GM19438 (cell line): ENCODE data around the gene ZNF8.
"Not testable (repeated sequence)": the region's sequence is repeated elsewhere in the genome, so short reads cannot be mapped to it uniquely, and the experiment has no call there.

Experiments used
- ATAC-seq: cut with Tn5 transposase; IDR thresholded peaks from one replicate; pipeline ENCODE4 v1.9.1; 2021; ENCODE audit warnings: low read depth; ENCODE audit not compliant: unreplicated experiment

ZNF8 gene

DNA sequence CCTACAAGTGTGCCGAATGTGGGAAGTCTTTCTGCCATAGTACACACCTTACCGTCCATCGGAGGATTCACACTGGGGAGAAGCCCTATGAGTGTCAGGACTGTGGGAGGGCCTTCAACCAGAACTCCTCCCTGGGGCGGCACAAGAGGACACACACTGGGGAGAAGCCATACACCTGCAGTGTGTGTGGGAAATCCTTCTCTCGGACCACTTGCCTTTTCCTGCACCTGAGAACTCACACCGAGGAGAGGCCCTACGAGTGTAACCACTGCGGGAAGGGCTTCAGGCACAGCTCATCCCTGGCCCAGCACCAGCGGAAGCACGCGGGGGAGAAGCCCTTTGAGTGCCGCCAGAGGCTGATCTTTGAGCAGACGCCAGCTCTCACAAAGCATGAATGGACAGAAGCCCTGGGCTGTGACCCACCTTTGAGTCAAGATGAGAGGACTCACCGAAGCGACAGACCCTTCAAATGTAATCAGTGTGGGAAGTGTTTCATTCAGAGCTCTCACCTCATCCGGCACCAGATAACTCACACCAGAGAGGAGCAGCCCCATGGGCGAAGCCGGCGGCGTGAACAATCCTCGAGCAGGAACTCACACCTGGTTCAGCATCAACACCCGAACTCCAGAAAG, 16.1 kb downstream of the ZNF8 start:
- no peak for ATAC-seq

DNA sequence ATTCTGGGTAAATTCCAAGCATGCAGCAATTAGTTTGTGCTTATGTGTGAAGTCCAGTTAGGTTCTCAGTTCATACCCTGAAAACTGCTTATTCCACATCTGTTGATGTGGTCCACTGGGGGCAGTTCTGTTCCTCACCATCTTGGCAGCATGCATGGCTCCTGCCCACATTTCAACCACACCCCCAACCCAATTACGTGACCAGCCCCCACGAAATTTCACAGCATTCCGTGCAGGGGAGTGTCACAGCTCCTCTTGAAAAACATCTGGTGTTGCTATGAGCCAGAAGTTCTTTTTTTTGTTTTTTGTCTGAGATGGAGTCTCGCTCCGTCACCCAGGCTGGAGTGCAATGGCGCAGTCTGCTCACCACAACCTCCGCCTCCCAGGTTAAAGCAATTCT, 17.3 kb downstream of the ZNF8 start:
- ATAC-seq: no peak

DNA sequence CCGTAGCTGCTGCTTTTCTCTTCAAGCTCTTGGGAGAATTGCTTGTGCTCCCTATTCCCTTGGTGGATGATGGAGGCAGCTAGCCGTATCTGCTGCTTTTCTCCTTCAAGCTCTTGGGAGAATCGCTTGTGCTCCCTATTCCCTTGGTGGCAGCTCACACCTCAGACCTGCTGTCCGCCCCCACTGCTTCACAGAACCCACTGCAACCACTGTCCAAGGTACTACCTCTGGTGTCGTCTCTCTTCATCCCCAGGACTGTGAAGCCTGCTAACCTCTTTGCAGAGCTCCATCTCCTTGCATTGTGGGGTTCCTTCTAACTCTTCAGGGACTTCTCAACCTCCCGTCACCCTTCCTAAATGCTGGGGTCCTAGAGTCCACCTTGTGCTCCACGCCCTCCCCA, 21.9 kb downstream of the ZNF8 start:
- no peak for ATAC-seq

DNA sequence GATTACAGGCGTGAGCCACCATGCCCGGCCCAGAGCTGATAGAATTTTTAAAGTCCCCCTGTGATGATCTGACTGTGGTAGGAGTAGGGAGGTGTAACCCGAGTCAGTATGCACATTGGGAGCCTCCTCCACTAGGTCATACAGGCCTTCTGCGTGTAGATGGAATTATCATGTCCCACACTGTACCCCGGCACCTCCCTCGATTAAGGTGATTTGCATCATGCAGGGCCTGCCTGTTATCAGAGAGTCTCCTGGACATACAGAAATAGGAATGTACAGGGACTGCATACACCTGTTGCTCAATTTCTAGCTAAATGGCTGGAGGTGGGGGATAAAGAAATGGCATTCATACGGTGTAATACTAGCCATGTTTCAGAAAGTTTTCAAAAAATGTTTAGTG, 25.5 kb downstream of the ZNF8 start:
- ATAC-seq: no peak

DNA sequence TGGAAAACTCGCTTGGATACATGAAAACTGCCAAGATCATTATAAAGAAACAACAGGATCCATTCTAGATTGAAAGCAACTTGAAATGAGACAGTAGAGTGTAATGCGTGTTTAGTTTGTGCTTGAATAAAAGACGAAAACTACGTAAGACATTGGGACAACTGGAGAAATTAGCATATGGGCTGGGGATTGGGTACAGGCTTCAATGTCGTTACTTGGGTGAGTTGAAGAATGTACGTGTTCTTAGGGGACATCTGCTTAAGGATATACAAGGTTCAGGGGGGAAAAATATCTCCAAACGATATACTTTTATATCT, 26.0 kb downstream of the ZNF8 start:
- no peak for ATAC-seq

DNA sequence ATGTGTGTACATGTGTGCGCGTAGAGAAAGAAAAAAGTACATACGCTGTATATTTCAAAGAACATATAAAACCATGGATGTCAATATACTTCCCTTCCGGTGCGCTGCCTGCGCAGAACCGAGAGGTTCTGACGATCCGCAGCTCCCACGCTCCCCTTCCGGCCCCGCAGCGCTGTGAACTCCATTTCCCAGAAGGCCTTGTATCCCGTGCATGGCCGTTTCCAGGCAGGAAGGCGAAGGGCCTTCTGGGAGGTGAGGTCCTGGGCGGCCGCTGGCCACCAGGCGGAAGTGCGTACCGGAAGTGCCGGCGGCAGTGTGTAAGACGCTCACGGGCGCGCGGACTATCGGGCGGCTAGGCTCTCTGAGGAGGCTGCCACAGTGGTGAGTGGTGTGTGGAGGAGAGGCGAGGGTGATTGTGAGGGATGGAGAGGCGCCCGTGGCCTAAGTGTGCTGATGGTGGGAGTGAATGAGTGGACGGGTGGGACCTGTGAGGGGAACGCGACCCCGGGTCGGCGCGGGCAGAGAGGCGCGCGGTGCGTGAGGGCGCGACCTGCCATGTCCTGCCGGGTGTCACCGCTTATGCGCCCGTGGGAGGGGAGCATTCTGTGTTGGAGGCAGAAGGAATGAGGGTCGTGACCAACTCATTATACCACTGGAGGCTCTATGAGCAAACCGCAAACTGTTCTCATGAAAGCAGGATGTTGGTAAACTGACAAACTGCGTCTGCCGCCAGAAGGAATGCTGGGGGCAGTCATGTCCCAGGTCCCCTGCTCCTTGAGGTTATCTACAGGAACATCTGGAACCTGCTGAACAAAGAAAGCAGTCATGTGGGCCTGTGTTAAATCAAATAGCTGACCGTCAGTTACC, 26.5 kb downstream of the ZNF8 start, which contains the start of gene ERVK3-1:
Gene ERVK3-1, plus strand, starts transcription at position 313 of the 867 bp plus-strand sequence. CDS start 6,792 bp downstream, outside the sequence.
- ATAC-seq: peak; percentile 98

DNA sequence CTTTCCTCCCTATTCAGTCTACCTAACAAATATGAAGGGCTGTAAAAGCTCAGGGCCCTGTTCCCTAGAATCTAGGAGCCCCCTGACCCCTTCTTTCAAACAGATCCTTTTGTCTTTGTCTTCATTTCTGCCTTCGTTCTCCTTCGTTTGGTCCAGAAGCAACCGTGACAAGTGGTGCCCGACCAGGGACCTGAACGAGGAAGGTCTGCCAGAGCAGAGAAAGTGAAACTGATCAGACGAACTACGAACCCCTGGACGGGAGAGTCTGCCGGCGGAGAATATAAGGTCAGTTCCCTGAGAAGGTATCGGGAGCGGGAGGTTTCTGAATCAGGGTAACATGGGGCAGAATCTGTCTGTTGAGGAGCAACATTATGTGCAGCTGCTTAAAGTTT, 27.2 kb downstream of the ZNF8 start:
- ATAC-seq: no peak

DNA sequence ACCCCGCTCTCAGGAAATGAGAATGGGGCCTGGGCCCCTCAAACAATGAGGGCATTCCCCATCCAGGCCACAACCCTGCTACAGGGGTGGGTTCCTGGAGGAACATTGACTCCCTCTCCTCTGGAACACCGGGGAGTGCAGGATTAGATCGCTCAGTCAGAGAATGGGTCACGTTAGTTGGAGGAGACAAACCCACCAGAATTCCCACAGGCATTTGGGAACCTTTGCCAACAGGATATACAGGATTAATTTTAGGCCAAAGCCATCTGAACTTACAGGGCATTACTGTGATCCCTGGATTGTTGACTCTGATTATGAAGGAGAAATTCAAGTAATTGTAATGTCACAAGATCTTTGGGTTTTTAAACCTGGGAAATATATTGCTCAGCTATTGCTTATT, 29.0 kb downstream of the ZNF8 start:
- no peak for ATAC-seq

DNA sequence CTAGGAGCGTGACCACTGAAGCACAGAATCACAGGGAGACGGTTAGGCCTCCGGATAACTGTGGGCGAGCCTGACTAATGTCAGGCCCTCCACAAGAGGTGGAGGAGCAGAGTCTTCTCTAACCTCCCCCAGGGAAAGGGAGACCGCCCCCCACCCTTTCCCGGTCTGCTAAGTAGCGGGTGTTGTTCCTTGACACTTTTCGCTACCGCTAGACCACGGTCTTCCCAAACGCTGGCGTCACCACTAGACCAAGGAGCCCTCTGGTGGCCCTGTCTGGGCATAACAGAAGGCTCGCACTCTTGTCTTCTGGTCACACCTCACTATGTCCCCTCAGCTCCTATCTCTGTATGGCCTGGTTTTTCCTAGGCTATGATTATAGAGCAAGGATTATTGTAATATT, 31.9 kb downstream of the ZNF8 start:
- not testable (repeated sequence) for ATAC-seq

DNA sequence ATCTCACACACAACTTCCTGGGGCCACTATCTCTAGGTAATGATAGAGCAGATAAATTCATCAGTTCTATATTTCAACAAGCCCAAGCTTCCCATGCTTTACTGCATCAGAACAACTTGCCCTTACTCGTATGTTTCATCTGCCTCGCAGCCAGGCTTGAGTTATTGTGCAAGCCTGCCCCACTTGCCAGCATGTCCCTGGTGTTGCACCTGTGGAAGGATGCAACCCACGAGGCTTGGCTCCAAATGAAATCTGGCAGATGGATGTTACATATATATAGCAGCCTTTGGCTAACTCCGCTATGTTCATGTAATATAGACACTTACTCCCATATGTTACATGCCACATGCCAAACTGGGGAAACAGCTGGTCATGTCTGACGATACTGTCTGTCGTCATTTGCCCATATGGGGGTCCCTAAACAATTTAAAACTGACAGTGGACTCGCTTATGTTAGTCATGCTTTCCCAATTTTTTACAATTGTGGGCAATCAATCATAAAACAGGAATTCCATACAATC, 32.6 kb downstream of the ZNF8 start:
- no peak for ATAC-seq

DNA sequence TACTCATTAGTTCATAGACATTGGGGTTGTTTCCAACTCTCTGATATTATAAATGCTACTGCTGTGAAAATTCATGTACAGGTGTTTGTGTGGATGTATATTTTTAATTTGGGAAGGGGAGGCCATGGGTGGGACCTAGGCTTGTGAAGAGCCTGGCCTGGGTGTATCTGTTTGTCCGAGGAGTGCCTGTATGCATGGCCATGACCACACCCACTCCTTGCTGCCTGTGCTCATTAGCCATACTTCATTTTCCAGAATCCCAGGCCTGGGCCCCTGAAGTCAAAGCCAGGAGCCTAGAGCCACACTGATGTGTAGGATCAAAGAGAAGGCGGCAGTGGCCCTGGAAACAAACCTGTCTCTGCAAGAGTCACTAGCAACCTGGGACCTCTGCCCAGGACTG, 36.8 kb downstream of the ZNF8 start:
- ATAC-seq: no peak

DNA sequence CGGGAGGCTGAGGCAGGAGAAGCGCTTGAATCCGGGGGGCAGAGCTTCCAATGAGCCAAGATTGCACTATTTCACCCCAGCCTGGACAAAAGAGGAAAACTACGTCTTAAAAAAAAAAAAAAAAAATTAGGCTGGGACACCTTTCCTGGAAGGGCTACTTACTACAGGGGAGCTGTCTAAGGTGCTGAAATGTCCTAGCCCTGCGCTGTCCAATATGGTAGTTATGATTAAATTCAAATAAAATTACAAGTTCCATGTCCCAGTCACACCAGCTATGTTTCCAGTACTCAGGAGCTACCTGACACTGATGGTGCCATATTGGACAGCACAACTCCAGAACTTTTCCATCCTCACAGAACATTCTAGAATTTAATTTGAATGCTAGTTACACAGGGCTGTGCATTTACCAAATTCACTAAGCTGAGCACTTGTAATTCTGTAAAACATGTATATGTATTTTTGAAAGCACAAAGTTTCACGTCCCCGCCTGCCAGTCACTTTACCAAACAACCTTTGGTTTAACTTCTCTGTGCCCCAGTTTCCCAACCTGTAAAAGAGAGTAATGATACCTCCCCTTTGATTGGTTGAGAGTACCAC, 38.8 kb downstream of the ZNF8 start:
- no peak for ATAC-seq

DNA sequence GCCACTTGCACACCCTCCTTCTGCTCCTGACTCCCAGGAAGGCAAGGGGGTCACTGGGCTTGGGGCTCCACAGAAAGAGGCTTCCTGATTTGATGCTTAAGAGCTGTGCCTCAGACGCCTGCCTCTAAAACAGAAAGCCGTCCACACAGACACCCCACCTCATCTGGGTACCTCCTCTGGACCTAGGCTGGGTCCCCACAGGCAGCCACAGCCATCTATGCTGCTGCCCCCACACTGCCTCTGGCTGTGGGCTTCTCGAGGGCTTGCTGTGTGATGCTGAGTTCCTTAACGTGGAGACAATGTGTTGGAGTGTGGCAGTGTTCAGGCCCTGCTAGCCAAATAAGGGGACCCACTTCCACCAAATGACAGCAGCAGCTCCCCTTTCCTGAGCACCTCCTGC, 39.5 kb downstream of the ZNF8 start:
- no peak for ATAC-seq

DNA sequence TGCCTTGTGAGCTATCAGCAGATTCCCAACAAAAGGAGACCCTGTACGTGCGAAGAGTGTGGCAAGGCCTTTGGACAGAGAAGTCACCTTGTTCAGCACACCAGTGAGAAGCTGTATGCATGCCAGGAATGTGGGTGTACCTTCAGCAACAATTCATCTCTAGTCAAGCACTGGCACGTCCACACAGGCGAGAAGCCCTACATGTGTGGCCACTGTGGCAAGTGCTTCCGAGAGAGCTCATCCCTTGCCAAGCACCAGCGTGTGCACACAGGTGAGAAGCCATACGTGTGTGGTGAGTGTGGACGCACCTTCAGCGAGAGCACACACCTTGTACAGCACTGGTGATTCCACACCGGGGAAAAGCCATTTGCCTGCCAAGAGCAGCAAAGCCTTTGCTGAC, 40.5 kb downstream of the ZNF8 start:
- no peak for ATAC-seq

DNA sequence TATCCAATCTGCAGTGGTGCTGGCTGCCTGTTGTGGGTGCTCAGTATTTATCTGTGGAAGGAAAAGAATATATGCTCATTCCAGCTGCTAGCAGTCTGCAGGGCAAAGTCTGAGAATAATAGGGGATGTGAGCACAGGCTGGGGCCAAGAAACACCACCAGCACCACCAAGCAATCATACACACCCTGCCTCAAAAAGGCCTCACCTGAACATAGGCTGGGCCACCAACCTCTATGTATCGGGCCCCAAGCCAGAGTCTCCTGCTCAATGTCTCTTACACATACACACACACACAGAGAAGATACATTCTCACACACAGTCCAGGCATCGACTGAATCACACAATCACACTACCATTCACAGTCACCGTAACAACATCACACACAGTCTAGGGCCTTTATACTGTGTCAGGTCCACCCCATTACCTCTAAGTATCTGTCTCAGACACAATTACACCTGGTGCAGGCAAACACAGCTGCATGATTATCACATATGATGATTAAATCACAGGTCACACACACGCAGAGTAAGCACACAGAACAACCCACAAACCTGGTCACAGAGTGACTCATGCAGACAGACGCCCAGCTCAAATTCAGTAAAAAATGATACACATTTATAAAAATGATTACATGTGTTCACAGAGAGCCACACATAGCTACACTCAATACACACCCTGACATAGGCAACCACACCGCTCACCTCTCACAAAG, 46.7 kb downstream of the ZNF8 start:
- ATAC-seq: no peak

DNA sequence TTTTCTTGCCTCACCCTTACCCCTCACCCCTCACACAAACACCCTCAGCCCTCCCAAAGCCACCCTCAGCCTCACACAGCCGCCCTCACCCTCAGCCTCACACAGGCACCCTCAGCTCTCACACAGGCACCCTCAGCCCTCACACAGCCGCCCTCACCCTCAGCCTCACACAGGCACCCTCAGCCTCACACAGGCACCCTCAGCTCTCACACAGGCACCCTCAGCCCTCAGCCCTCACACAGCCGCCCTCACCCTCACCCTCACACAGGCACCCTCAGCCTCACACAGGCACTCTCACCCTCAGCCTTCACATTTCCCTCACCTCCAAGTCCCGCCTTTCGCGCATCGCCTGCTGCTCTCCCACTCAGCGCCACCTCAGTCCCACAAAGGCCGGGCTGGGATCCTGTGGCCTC, 47.8 kb downstream of the ZNF8 start:
- ATAC-seq: no peak

DNA sequence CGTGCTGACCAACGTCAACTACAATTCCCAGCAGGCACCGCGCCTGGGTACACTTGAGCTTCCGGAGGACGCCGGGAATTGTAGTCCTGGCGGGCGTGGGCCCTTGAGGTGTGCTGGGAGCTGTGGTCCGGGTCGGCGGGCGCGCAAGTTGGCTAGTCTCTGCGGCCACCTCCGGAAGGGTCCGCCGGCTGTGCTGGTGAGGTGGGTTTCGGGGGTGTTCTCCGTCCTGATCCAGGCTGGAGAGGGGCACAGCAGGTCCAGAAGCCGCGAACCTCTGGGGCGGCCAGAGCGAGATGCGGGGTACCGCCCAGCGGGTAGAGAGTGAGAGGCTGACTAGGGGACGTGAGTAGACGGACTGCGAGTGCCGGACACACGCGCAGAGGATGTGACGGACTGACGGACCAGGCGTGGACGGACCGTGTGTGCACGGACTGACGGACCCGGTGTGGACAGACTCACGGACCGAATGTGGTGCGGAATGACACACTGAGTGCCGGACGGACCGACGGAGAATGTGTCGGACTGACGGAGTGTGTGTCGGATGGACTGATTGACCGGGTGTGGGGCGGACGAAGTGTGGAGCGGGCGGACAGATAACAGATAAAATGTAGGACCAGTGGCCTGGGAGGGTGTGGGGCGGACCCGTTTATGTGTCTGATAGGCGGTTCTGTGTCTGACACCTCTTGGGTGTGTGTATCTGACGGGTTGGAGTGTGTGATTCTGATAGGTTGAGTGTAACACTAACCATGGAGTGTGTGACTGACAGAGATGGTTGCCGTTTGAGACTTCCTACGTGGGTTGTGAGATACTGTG, 48.4 kb downstream of the ZNF8 start, which contains the start of gene ZSCAN22:
Gene ZSCAN22, plus strand, starts transcription at position 81 of the 813 bp plus-strand sequence. CDS start 7,809 bp downstream, outside the sequence.
- peak; percentile 88 for ATAC-seq

DNA sequence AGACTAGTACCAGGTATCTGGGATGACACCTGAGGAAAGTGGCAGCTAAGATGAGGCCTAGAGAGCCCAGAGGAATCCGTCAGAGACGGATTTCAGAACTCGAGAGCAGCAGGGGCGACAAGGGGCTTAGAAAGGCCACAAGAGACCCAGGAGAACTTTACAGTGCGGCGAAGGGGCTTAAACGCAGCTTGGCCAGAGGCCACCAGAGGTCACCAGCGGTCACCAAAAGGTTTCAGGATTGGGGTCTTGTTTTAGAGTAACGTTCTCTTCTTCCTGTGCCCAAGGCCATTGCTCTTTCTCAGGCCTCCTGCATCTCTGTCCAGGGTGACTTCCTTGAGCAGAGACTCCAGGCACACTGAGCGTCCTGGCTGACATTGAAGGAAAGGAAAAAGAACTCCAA, 50.2 kb downstream of the ZNF8 start:
- ATAC-seq: no peak

DNA sequence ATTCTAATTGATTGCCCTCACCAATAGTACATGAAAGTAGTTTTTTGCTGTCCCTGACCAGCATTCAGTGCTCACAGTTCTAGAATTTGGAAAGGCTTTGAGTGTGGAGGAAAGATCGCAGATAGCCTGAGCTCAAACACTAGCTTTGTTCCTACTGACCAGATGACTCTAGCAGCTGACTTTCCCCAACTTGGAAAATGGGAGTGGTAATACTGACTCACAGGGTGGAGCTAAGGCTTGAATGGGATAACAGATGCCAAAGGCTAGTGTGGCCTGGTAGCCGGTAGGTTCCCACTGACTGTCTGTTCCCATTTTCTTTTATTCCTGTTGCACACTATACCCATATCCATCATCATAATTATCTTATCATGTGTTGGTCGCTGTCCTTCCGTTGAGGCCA, 51.7 kb downstream of the ZNF8 start:
- ATAC-seq: no peak

DNA sequence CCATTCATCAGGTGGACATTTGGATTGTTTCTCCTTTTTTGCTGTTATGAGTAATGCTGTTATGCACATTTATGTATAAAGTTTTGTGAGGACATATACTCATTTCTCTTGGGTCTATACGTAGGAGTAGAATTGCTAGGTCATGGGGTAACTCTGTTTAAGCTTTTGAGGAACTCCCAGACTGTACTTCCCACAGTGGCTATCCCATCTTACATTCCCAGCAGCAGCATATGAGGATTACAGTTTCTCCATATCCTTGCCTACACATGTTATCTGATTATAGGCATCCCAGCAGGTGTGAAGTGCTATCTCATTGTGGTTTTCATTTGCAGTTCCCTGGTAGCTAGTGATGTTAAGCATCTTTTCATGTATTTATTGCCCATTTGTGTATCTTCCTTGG, 53.9 kb downstream of the ZNF8 start:
- ATAC-seq: no peak
